ENCODE data around the gene CLOCK.

Gene CLOCK

DNA sequence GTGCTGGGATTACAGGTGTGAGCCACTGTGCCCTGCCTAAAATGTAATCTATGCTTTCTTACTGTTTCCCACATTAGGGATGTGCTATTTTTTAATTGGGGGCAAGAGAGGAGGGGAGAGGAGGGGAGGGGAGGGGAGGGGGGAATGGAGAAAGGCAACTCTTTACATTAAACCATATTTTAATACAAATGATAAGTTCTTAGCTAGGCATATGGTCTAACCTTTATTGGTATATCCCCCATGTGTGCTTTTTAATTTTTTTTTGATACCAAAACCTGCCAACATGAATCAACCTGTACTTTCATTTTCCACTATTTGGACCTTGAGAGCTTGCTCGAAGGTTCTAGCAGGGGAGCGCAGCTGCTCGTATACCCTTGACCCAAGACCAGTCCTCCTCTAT is 6.4 kb downstream of the CLOCK start:
- DNase-seq, result no peak

DNA sequence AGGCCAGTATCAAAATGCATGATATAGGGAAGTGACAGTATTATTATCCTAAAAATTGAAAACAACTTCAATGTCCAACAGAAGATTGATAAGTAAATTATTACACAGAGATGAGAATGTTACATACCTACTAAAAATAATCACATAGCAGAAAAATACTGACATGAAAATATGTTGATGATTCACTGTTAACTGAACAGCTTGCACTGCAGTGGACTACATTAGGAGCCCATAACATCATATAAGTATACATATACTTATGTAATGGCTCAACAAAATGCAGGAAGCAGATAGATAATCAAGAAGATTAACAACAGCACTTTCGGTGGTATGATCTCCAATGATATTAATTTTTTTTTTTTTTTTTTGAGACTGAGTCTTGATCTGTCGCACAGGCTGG is 7.1 kb downstream of the CLOCK start:
- DNase-seq, result no peak

DNA sequence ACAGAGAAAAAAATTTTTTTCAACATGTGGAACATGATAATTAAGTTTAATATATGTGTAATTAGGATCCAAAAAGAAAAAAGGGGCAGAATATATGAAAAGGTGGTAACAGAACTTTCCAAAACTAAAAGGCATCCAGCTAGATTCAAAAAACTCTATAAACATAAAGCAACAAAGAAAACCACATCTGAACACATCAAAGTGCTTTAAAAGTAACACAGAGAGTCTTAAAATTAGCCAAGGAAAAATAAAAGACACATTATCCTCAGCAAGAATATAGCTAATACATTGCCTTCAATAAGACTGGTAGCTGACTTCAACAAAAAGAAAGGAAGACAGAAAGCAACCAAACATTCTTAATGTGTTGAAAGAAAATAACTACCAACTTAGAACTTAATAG is 8.2 kb downstream of the CLOCK start:
- DNase-seq, result no peak

DNA sequence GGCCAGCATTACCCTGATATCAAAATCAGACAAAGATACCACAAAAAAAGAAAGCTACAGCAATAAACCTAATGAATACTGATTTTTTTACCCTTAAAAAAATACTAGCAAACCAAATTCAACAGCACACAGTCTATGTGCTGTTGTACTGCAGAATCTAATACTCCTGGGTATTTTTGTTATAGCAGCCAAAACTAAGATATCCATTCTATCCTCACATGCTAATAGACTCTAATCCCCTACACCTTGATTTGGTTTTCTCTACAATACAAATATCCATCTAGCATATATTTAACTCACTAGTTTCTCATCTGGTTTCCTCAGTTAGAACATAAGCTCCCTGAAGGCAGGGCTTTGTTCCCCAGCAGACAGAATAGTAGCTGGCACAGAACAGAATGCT is 12.4 kb downstream of the CLOCK start:
- DNase-seq, result no peak

DNA sequence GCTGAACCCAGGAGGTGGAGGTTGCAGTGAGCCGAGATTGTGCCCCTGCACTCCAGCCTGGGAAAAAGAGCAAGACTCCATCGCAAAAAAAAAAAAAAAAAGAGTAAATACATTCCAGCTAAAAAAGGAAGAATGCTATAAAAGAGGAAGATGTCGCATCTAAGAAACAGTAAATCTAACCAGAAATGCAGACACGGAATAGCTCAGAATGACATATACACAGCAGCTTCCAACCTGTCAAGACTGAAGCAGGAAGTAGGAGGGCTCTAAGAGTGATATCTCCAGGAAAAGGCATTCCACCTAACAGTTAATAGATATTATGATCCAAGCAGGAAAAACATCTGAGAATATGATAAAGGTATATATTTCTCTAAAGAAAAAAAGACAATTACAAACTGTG is 16.0 kb downstream of the CLOCK start:
- no peak for DNase-seq

DNA sequence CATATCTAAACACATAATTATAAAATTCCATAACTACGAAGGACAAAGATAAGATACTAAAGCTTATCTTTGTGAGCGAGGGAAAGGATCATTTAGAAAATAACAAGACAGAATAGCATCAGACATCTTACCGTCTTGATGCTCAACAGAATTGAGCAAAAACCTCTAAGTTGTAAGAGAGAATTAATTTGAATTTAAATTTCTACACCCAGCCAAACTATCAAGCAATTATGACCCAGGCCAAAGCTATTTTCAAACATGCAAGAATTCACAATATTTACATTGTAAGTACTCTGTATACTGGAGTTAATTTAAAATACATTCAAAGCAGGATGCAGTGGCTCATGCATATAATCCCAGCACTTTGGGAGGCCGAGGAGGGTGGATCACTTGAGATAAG is 16.5 kb downstream of the CLOCK start:
- DNase-seq, result no peak

DNA sequence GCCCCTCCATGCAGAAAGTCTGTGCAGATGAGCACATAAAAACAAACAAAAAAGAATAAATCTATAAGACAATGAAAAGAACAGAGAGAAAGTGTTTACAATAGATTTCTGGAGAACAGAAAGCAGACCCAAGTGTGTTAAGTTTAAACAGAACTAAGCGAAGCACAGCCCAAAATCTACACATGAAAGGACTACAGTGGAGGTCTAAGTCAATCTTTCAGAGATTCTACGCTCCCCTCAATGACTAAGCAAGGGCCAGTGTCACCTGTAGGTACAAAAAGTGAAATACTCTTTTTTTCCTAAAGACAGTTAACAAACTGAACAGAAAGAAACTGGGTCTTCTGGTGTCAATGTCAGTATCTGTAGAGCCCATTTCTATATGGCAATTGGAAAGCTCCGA is 18.2 kb downstream of the CLOCK start:
- no peak for DNase-seq

DNA sequence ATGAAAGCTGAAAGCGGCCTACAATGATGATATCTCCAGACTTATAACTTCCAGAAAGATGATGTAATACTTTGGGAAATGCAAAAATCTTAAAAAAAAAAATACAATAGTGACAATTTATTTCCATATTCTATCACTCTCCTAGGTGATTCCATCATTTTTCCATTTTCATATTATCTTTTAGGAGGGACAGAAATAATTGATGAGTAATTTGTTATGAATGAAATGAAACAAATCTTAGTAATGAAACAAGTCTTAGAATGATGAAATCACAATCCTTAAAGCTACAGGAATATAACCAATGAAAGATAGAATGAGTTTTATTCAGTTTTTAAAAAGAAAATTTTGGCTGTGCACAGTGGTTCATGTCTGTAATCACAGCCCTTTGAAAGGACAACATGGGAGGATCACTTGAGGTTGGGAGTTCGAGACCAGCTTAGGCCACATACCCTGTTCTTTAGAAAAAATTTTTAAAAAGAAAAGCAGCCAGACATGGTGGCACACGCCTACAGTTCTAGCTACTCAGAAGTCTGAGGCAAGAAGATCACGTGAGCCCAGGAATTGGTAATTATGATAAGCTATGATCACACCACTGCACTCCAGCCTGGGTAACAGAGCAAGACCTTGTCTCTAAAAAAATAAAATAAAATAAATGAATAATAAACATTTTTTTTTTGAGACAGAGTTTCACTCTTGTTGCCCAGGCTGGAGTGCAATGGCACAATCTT is 21.7 kb downstream of the CLOCK start:
- DNase-seq, result no peak

DNA sequence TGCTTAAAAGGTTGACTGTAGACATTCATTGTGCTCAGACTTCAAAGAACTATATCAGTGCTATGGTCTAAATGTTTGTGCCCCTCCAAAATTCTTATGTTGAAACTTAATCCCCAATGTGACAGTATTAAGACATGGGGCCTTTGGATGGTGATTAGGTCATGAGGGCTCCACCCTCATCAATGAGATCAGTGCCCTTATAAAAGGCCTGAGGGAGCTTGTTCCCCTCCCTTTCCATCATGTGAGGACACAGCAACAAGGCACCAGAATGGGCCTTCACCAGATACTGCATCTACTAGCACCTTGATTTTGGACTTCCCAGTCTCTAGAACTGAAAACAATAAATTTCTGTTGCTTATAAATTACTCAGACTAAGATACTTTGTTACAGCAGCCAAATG is 28.3 kb downstream of the CLOCK start:
- DNase-seq, result no peak

DNA sequence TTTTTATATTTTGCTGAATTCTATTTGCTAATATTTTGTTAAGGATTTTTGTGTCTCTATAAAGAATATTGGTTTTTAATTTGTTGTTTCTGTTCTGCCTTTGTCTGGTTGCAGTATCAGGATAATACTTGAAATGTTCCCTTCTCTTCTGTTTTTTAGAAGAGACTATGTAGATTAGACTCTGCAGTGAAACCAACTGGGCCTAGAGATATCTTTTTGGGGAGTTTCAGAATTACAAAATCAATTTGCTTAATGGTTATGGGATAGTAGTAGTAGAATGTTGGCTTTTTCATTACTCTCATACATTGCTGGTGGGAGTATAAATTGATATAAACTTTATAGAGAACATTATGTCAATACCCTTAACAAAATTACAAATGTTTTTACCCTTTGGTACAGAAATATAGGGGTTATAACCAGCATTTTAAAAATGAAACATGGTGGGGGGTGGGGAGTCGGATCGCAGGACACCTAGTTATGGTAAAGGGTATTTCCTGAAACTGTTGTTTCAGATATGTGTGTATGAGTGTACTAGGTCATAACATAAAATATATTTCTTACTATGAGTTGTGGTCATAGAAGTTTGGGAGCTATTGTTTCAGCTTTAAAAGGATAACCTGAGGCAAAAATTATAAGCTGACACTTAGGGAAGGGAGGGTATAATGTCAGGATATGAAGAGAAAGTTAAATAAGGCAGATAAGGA is 29.0 kb downstream of the CLOCK start:
- DNase-seq, result no peak

DNA sequence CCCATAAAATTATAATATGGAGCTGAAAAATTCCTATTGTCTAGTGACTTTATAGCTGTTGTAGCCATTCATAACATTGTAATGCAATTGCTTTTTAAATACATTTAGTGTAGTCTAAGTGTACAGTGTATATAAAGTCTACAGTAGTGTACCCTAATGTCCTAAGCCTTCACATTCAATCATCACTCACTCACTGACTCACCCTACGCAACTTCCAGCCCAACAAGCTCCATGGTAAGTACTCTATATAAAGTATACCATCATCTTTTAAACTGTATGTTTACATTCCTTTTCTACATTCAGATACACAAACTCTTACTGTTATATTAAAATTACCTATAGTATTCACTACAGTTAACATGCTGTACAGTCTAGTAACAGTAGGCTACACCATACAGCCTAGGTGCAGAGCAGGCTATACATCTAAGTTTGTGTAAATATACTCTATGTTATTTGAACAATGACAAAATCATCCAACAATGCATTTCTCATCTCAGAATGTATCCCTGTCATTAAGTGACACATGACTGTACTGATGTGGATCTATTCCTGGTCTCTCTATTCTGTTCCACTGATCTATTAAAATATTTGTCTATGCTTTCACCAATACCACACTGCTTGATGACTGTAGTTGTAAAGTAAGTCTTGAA is 33.7 kb downstream of the CLOCK start:
- DNase-seq, result no peak

DNA sequence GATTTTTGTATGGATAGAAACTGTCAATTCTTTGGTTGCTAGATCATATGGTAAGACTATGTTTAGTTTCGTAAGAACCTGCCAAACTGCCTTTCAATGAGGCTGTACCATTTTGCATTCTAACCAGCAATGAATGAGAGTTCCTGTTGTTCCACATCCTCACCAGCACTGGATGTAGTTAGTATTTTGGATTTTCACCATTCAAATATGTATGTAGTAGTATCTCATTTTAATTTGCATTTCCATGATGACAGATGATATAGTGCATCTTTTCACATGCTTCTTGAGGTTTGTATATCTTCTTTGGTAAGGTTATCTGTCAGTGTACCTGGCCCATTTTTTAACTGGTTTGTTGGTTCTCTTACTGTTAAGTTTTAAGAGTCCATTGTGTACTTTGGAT is 34.6 kb downstream of the CLOCK start:
- DNase-seq, result no peak

DNA sequence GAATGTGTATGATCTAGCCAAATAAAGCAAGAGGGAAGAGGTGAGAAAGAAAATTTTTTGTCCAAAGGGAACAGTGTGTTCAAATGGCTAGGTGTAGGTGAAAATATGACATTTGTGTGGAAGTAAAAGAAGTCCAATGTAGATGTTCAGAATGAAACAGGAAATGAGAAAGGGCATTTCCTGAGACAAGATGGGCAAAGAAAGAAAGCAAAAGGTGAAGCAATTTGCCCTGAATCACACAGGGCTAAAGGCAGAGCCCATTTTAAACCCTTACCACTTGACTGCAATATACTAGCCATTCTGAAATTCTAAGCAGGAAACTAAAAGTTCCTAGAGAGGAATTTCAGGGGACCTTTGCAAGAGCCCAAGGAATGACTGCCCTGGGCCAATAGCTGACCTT is 36.0 kb downstream of the CLOCK start:
- DNase-seq, result no peak

DNA sequence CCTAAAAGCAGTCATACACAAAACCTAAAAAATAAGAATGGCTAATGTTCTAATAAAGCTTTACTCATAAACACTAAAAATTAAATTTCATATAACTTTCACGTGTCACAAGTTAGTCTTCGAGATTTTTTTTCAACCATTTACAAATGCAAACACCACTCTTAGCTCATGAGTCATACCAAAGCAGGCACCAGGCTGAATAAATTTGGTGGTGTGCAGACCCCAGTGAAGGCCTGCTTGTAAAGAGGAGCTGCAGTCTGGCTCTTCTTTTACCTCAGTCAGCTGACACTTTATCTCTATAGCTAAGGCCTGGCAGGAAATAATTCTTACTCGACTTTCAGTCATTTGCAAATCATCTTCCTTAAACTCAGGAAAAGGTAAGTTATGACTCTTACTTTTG is 37.4 kb downstream of the CLOCK start:
- no peak for DNase-seq

DNA sequence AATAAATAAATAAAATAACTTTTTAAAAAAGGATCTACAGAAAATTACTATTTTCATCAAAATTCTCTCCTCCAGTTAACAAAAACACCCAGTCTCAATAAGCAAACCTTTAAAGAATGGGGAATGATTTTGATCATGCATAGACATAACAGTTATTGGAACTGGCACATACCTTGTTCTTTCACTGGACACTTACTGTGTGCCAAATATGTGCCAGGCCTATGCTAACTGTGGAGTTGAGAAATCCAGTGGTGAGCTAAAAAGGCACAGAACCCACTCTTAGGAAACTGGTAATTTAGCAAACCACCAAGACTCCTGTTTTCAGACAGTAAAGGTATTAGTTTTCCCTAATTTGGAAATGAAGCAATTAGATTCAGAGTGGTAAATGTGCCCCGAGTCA is 39.1 kb downstream of the CLOCK start:
- no peak for DNase-seq

DNA sequence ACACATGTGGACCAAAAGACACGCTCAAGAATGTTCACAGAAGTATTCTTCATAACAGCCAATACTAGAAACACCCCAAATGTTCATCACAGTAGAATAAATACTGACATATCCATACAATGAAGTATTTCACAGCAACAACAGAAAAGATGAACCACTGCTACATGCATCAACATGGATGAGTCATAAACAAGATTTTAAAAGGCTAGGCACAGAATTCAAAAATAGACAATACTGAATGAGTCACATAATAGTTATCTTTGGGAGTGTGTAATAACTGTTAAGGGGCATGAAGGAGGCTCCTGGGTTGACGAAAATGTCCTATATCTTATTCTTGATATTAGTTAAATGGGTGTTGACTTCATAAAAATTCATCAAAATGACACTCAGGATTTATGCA is 43.5 kb downstream of the CLOCK start:
- DNase-seq, result no peak

DNA sequence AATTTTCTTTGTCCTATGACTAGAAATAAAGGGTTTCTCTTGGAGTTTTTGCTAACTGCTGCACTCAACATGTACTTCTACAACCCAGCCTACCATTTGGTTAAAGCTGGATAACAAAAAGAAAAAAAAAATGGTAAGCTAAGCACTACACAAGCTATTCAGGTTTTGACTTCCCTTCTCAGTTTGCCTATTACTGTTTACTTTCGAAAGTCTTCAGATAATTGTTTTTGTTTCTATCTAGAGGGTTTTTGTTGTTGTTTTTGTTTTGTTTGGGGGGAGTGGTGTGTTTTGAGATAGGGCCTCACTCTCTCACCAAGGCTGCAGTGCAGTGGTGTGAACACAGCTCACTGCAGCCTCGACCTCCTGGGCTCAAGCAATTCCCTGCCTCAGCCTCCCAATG is 46.6 kb downstream of the CLOCK start:
- DNase-seq, result no peak

DNA sequence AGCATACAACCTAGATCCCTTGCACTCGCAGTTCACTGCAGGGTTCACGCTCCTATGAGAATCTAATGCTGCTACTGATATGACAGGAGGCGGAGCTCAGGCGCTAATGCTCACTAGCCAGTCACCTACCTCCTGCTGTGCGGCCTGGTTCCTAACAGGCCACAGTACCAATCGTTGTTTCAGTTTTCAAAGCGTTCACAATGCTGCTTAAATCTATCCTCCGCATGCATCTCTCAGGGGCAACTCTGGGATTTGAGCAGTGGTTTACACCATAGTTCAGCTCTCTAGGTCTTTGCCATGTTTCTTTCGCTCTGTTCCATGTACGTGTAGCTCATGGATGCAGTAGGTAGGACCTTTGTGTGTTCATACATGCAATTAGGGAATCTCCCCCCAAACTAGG is 47.2 kb downstream of the CLOCK start:
- no peak for DNase-seq

DNA sequence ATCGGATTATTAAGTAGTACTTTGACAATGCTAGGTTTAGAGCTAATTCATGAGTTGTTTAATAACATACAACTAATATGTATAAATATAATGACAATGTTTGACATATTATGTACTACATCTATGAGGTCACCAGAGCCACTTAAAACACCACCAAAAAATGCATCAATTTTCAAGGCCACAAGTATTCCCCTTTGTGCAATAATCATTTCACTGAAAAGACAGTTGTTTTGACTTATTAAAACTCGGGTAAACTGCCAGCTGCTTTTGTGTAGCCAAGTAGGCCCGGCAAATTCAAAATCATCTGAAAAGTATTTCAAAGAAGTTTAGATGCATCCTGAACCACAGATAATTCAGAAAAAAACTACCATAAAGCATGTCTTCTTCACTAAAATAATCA is 48.7 kb downstream of the CLOCK start:
- DNase-seq, result no peak

DNA sequence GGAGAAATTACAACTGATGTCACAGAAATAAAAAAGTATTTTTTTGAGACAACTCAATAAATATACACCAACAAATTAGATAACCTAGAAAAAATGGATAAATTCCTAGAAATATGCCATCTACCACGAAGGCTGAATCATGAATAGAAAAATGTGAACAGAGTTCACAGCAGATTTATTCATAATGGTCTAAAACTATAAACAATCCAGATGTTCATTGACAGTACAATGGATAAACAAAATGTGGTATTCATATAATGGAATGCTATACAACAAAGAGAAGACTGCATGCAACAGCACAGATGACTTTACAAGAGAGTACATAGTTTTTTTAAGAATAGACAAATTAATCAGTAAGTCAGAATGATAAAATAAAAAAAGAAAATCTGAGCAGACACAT is 55.2 kb downstream of the CLOCK start:
- no peak for DNase-seq

DNA sequence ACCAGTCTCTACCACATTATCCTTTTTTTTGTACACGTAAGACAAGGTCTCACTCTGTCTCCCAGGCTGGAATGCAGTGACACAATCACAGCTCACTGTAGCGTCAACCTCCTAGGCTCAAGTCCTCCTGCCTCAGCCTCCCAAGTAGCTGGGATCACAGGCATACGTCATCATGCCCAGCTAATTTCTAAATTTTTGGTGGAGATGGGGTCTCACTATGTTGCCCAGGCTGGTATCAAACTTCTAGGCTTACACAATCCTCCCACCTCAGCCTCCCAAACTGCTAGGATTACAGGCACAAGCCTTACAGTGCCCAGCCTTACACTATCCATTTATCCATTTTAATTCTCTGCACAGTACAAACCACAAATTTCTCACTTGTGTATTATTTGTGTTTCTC is 58.0 kb downstream of the CLOCK start:
- DNase-seq, result no peak

DNA sequence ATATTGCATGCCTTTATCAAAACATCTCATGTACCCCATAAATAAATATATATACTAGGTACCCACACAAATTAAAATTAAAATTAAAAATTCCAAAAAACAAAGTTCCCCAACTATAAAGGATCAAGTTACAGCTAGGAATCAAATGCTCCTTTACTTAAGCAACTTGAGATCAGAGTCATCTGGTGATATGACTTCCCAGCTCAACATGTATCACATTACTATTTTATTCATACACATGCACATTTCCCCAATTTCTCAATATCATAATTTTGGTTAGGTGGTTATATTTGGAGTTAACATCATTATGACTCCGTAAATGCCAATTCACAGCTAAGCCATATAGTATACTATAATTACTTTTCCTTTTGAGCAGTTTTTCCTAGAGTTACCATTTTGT is 60.9 kb downstream of the CLOCK start:
- no peak for DNase-seq

DNA sequence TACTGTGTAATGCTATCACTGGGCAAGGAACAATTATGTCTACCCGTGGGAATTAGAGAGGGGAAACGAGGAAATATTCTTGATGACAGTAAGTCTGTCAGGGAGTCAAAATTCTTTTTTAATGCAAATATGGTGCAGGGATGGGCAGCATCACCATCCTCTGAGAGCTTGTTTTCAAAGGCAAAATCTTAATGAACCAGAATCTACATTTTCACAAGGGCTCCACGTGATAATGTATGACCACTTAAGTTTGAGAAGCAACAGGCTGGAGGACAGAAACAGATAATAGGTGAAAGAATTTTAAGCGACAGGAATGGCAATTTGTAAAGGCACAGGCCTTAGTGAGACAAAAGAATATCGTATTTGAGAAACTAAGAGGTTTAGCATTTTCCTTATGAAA is 63.4 kb downstream of the CLOCK start:
- DNase-seq, result no peak

DNA sequence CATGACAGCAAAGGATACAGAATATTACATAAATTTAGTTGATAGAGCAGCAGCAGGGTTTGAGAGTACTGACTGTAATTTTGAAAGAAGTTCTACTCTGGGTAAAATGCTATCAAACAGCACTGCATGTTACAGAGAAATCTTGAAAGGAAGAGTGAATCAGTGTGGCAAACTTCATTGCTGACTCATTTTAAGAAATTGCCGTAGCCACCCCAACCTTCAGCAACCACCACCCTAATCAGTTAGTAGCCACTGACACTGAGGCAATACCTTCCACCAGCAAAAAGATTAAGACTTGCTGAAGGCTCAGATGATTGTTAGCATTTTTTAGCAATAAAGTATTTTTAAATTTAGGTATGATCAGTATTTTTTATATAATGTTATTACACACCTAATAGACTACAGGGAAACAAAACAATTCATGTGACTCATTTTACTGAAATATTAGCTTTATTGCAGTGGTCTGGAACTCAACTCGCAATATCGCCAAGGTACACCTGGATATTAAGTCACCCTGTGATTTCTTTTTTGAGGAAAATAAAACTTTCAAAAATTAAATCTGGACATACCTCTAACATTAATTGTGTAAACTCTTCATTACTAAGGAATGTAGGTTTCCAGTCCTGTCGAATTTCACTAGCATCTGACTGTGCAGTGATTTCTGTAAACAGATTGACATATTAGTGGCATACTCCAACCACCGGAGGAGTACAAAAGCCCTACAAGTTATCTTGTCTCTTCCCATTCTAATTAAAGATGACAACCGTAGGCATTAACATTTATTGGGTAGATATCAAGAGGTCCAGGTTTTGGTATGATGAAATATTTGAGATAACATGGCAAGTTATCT is 71.1 kb downstream of the CLOCK start:
- DNase-seq, result no peak
